ENCODE measurements around the gene PHTF2. TPM values are rescaled to one million over a fixed set of nuclear protein-coding genes. Genes with fewer than 3 reads are reported as not detected.

The PHTF2 gene
- total RNA-seq, 1 experiment from 2014 or later, result 52.0 TPM

DNA sequence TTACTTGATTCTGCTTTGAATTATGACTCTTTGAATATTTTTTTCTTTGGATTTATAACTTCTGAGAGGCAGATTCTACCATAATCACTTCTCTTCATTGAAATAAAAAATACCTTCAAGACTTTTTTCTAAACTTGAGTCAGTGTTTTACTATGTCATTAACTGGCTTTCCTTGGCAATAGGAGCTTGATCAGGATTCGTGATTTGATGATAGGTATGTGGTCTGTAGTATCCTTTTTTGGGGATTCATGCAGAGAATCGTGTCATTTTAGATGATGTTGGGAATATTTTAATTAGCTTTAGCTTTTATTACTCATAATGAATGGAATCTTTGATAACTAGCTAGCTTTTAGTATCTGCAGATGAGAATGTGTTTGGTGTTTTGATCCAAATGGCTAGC, 83.3 kb downstream of the PHTF2 start:
- ChIA-PET POLR2A (ENCODE audit: unreplicated experiment) (no interaction called here), CTCF (no interaction called here)
- Histone ChIP-seq H3K9me2 (ENCODE audit: insufficient read depth) (no peaks in the 10 kb centered on the region), H3F3A (ENCODE audit: insufficient read depth, low read depth) (no peaks in the 10 kb centered on the region), H2AFZ (no peak overlapping the region), H3K4me2 (no peak overlapping the region), H3K4me1 (replicated peaks; ENCODE audit: insufficient read depth) (no peaks in the 10 kb centered on the region), H4K20me1 (ENCODE audit: insufficient read depth) (no peaks in the 10 kb centered on the region), H3K79me2 (ENCODE audit: low read depth) (no peaks in the 10 kb centered on the region), H3K27ac (no peak overlapping the region), H3K36me3 (ENCODE audit: low read depth) (no peaks in the 10 kb centered on the region), H3K4me3 (no peak overlapping the region), H3K9me3 (ENCODE audit: insufficient read depth, low read depth) (no peaks in the 10 kb centered on the region), H3K27me3 (ENCODE audit: insufficient read depth, low read depth) (no peaks in the 10 kb centered on the region)
- TF ChIP-seq, protein P1, sequence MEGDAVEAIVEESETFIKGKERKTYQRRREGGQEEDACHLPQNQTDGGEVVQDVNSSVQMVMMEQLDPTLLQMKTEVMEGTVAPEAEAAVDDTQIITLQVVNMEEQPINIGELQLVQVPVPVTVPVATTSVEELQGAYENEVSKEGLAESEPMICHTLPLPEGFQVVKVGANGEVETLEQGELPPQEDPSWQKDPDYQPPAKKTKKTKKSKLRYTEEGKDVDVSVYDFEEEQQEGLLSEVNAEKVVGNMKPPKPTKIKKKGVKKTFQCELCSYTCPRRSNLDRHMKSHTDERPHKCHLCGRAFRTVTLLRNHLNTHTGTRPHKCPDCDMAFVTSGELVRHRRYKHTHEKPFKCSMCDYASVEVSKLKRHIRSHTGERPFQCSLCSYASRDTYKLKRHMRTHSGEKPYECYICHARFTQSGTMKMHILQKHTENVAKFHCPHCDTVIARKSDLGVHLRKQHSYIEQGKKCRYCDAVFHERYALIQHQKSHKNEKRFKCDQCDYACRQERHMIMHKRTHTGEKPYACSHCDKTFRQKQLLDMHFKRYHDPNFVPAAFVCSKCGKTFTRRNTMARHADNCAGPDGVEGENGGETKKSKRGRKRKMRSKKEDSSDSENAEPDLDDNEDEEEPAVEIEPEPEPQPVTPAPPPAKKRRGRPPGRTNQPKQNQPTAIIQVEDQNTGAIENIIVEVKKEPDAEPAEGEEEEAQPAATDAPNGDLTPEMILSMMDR (conservative IDR thresholded peaks at IDR 0.05), result no peak
- TF ChIP-seq EZH2 (IDR thresholded peaks at IDR 0.05; ENCODE audit: low read depth), result no peak
- intact Hi-C loops (cut with micrococcal nuclease; ENCODE audit: unreplicated experiment), result no loop called here
- BruUV-seq (replicated peaks), result no TSS peak
- no peak for DNase-seq

GRCh38 chr7:77885155-77885554, 86.6 kb downstream of the PHTF2 start:
- POLR2A ChIA-PET (ENCODE audit: unreplicated experiment), result no interaction called here
- TF ChIP-seq EZH2 (IDR thresholded peaks at IDR 0.05; ENCODE audit: low read depth), result no peak
- TF ChIP-seq, protein P1 (conservative IDR thresholded peaks at IDR 0.05), result no peak
- no peaks in the 10 kb centered on the region for H3K27me3 ChIP-seq (ENCODE audit: insufficient read depth, low read depth)
- H2AFZ ChIP-seq, result no peak overlapping the region
- no peak overlapping the region for H3K4me2 ChIP-seq
- no peaks in the 10 kb centered on the region for H3K9me3 ChIP-seq (ENCODE audit: insufficient read depth, low read depth)
- no peak for DNase-seq
- no peaks in the 10 kb centered on the region for H3K4me1 ChIP-seq (replicated peaks; ENCODE audit: insufficient read depth)
- no peaks in the 10 kb centered on the region for H3F3A ChIP-seq (ENCODE audit: insufficient read depth, low read depth)
- BruUV-seq (replicated peaks), result no TSS peak
- H3K4me3 ChIP-seq, result no peak overlapping the region
- no peaks in the 10 kb centered on the region for H3K9me2 ChIP-seq (ENCODE audit: insufficient read depth)
- H3K27ac ChIP-seq, result no peak overlapping the region
- CTCF ChIA-PET, result no interaction called here
- H4K20me1 ChIP-seq (ENCODE audit: insufficient read depth), result no peaks in the 10 kb centered on the region
- no peaks in the 10 kb centered on the region for H3K79me2 ChIP-seq (ENCODE audit: low read depth)
- intact Hi-C loops (cut with micrococcal nuclease; ENCODE audit: unreplicated experiment), result no loop called here
- no peaks in the 10 kb centered on the region for H3K36me3 ChIP-seq (ENCODE audit: low read depth)

DNA sequence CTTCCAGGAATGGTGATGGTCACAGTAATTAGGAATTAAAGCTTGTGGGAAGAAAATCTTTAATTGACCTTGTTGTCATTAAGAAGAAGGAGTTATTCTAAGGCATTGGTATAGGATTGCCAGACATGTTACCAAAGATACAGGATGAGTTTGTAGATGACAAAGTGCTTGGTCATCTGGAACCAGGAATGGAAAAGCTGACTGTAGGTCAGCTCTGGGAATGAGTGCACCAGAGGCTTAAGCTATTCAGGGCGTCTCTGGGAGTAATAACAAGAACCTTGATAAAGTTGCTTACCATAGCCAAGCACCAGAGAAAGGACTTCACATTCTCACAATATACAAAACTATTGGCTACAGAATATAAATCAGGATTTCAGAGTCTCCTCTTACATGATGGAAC, 89.0 kb downstream of the PHTF2 start:
- Histone ChIP-seq H3K4me3 (no peak overlapping the region), H3K36me3 (ENCODE audit: low read depth) (no peaks in the 10 kb centered on the region), H3K9me2 (ENCODE audit: insufficient read depth) (no peaks in the 10 kb centered on the region), H3K79me2 (ENCODE audit: low read depth) (no peaks in the 10 kb centered on the region), H3K4me1 (replicated peaks; ENCODE audit: insufficient read depth) (no peaks in the 10 kb centered on the region), H3K27ac (no peak overlapping the region), H3K9me3 (ENCODE audit: insufficient read depth, low read depth) (no peaks in the 10 kb centered on the region), H2AFZ (no peak overlapping the region), H3K27me3 (ENCODE audit: insufficient read depth, low read depth) (no peaks in the 10 kb centered on the region), H3K4me2 (no peak overlapping the region), H4K20me1 (ENCODE audit: insufficient read depth) (no peaks in the 10 kb centered on the region), H3F3A (ENCODE audit: insufficient read depth, low read depth) (no peaks in the 10 kb centered on the region)
- no peak for DNase-seq
- intact Hi-C loops (cut with micrococcal nuclease; ENCODE audit: unreplicated experiment), result no loop called here
- TF ChIP-seq, protein P1 (conservative IDR thresholded peaks at IDR 0.05), result no peak
- no peak for TF ChIP-seq EZH2 (IDR thresholded peaks at IDR 0.05; ENCODE audit: low read depth)
- CTCF ChIA-PET, result no interaction called here
- POLR2A ChIA-PET (ENCODE audit: unreplicated experiment), result interaction anchor here (0.6 kb wide), 1 partner anchor 53 kb away, joined by 5 read pairs; no protein-coding TSS in a partner anchor
- no TSS peak for BruUV-seq (replicated peaks)

Data from PC-9 (cell line).